HG03045 (cell line): ENCODE results near the gene OSBPL1A.

Source experiments
- ATAC-seq: cut with Tn5 transposase; IDR thresholded peaks from one replicate; pipeline ENCODE4 v1.9.1; 2021; ENCODE audit warnings: mild to moderate bottlenecking, moderate library complexity; ENCODE audit not compliant: unreplicated experiment

The OSBPL1A gene

DNA sequence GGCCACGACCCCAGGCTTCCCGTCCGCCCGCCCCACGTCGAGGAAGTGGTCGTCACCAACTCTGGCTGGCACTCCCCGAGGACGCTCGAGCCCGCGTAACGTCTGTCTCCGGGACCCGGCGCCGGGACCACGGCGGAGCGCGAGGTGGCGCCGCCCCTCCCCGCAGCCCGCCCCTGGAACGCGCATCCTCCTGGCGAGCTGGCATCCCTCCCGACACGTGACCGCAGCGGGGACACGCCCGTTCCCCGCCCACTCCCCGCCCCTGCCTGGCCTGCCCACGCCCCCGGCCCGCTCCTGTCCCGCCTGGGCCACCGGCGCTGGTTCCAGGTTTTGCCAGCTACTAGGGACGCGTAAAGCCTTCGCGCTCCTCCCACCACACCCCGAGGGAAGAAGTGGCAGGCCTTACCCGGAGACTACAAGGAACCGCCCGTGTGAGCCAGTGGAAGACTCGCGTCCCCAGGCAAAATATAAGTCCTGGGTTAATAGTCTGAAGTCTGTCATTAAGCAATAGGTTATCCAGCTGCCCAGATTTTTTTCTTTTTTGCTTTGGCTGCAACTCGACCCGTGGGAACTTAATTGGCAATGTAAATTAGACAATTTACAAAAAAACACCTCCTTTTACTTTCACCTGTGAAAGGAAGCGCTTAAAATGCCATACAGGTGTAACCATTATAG lies at the start of gene OSBPL1A:
TSS of gene OSBPL1A (minus strand) at position 131 of the 675 bp plus-strand sequence. CDS start 20,291 bp downstream, outside the sequence.
- ATAC-seq = peak; percentile 70

DNA sequence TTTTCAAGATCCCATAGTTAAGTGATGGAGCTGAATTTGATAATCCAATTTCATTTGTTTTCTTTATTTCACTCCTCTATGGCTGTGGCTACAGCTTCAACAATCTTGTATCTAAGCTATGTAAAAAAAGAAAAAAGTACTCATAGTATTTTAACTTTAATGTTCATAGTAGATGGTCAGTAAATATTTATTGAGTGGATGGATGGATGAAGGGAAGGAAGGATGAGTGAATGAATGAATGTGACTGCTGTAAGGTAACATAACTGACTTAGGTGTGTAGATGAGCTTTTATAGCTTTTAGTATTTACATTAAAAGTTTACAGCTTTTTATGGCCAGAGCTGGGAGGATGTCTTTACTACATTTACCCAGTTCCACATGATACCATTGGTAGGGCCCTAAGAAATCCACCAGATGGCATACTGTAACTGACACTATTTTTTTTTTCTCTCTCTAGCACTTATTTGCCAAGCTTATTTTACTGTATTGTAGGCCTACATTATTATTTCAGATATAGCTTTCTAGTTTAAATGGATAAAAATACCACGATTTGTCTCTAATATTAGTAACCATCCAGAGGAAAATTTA lies 49.4 kb upstream of the OSBPL1A start:
- no peak for ATAC-seq

DNA sequence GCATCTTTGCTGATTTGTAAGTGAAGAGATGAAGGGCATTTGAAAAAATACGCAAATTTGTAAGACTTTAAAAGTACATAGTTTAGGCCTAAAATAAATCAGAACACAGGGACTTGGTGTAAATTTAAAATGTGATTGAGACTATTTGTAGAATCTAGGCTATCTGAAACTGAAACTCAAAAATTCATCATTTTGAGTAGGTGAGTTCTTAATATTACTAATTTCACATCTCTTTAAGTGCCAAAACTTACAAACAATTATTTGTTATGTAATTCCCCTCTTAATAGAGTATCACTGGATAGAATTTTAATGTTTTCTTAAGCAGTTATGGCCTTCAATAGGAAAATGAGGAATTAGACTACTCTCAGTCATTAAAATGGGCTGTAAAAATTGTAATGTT lies 48.8 kb upstream of the OSBPL1A start:
- ATAC-seq = no peak

DNA sequence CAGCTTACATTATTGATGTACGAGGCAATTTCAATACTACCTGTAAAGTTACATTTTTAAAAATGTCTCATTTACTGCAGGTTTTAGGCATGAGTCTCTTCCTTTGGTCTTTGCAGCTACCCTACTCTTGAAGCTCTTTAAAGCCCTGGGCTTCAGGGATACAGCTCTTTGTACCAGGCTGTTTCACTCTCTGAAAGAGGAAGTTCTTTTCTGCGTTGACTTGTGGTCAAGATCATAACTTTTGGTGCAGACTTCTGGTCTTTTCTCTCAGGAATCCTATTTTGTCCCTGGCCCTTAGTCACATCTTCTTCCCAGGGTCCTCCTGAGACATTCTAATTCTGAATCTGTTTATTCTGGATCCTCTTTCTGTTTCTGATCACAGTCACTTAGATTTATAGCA lies 46.2 kb upstream of the OSBPL1A start:
- peak; percentile 66 for ATAC-seq

DNA sequence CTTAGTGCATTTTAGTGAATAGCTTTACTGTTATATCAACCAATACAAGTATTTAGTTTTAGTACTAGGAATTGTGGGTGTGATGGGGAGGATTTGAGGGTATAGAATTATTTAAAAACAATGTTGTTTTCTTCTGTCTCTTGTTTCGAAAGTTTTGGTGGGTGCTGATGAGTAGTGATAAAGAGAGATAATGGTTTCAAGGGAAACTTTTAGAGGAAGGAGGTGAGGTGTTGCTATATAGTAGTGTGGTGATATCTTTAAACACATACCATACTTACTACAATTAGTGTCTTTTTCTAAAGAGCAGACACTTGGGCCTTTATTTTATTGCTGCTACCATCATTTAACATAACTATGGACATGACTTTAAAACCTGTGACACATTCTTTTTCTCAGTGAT lies 39.3 kb upstream of the OSBPL1A start:
- no peak for ATAC-seq

DNA sequence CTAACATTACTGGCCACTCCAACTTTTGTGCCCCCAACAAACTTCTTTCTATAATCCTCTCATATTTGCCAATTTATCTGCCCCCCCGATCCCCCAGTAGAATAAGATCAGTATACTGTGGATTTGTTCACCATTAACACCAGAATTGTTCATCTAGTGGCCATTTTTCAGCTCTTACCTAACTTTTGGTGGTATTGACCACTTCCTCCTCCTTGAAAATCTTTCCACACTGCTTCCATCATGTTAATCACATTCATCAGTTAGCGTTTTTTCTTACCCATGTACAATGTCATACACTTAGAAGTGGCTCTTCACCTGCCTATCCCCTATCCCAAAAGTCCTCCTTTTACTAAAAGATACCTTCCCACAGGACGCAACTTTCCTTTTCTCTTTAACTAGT lies 35.0 kb upstream of the OSBPL1A start:
- ATAC-seq = no peak

DNA sequence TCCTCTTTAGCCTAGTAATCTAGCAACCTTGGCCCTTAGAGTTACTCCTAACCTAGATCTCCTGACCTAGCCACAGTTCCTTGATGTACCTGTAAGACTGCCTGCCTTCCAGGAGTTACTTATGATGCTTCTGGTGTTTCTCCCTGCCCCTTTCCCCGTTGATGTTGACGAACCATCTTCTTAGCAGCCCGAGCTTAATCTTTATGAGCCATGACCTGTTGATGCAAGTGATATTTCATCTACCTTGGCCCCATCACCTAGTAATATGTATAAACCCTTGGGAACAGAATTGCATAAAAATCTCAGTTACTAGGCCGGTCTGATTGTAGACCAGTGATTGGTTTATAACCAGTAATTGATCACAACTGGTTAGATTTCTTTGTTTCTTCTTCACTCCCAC lies 31.6 kb upstream of the OSBPL1A start:
- no peak for ATAC-seq

DNA sequence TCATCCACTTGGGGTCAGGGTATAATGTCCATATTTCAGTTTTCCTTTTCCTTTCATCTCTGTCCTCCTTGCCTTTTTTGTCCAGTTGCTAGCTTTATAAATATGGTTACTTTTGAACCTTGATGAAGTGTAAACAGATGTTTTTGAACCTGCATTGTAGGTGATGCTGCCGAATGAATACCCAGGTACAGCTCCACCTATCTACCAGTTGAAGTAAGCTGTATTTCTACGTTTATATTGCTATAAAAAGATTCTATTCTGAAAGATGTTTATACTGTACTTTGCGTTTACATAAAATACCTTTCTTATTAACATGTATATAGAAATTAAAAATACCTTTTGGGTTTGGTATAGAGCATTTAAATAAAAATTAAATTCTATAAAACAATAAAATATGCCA lies 31.1 kb upstream of the OSBPL1A start:
- no peak for ATAC-seq

DNA sequence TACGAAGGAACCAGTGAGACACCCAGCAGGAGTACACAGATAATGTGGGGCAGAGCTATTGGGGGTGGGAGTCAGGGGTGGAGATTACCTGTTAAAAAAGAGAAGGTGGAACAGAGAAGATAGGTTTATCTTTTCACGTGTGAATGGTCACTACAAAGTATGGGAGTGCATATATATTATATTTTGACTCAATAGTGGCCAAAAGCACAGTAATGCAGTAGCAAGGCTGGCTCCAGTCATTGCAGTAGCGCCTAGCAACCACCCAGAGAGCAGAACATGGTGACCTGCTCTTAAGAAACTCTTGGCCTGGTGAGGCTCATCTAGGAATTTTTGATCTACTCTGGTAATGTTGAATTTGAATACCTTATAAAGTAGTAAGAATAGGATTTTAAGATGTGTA lies 29.9 kb upstream of the OSBPL1A start:
- no peak for ATAC-seq

DNA sequence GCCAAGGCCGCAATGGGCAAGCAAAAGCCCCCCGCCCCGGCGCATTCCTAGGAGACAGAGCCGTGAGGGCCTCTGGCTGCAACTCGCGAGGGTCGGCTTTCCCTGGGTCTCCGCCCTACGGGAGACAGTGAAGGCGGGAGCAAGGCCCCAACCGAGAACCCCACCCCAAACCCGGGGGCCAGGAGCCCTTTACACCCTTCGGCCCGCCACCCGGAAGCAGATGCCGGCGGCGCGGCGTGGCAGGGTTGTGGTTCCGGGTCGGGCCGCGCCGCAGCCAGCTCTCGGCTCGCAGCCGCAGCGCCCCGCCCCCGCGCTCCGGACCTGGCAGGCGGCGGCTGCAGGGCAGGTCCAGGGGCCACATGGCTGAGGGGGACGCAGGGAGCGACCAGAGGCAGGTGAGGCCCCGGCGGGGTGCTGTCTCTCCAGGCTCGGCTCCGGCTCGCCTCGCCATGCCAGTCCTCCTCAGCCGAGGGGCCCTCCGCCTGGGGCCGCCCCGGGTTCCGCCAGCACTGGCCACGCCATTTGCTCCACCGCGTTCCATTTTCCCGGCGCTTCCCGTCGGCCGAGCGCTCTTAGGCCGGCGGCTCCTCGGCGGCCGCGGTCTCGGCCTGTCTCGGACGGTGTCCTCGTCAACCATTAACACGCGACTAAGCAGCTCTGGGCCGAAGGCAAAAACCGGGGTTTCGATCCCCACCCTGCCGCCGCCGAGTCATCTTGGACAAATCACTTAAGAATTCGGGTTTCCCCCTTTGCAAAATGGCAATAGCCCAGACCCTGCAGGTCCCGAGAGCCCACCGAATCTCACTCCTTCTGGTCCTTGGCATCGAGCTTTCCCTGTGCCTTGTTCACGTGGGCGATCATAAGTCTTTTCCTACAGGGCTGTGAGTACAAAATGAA lies 29.0 kb upstream of the OSBPL1A start, which contains the start of gene IMPACT:
TSS of gene IMPACT (plus strand) at position 273 of the 897 bp plus-strand sequence. CDS start at position 360, 87 bp downstream.
- ATAC-seq = peak; percentile 92

DNA sequence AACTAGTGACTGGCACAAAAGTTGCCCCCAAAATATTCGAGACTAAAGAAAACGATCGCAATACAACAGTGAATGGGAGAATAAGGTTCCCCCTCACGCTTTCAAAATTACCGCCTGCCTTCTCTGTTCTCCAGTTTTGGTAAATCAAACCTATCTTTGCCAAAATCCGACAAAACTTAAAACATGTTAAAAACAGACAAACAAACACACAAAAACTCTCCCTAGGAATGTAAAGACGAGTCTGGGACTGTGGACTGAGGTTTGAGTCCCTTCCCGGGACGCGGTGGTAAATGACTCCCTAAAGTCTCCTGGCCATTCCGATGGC lies 28.4 kb upstream of the OSBPL1A start:
- no peak for ATAC-seq

DNA sequence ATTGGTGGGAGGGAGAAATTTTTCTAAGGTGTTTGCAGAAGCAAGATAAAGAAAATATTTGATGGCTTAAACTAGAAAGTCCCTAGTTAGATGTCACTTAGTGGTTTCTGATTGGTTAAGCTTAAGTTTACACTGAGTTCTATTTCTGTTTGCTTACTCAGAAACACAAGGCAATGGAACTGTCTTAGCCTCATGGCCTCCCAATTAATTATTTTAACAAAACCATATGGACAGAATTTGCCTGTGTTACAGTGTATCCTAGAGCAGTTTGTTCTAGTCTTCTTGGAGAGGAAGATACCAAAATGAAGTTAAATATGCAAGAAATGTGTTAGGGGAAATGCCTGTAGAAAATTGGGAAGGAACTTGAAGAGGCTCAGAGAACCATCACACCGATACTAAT lies 24.2 kb upstream of the OSBPL1A start:
- no peak for ATAC-seq

DNA sequence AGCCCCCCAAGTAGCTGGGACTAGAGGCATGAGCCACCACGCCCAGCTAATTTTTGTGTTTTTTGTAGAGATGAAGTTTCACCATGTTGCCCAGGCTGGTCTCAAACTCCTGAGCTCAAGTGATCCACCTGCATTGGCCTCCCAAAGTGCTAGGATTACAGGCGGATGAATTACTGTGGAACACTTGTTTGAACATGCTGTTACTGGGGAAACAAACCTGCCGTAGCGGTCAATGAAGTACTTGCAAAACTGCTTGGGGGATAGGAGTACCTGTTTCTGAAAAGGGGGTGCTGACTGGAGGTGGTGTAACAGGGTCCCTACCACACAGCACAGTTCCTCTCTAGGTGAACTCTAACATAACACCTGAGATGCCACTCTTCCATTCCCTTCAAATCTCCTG lies 22.9 kb upstream of the OSBPL1A start:
- no peak for ATAC-seq

DNA sequence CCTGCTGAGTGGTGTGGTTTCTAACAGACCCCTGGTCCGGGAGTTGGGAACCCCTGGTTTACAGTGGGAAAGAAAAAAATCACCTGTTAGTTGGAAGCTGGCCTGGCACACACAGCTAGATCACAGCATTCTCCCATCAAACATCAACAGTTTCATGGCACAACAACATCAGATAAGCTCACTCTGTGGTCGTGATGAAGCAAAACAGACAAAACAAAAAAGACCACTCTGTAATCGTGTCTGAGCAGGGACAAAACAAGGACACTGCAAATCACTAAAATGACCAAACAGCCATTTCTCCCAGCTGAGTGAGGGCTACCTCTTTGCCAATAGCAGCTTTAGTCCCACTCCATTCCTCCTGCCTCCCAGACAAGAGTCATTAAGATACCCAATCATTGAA lies 19.9 kb upstream of the OSBPL1A start:
- no peak for ATAC-seq

DNA sequence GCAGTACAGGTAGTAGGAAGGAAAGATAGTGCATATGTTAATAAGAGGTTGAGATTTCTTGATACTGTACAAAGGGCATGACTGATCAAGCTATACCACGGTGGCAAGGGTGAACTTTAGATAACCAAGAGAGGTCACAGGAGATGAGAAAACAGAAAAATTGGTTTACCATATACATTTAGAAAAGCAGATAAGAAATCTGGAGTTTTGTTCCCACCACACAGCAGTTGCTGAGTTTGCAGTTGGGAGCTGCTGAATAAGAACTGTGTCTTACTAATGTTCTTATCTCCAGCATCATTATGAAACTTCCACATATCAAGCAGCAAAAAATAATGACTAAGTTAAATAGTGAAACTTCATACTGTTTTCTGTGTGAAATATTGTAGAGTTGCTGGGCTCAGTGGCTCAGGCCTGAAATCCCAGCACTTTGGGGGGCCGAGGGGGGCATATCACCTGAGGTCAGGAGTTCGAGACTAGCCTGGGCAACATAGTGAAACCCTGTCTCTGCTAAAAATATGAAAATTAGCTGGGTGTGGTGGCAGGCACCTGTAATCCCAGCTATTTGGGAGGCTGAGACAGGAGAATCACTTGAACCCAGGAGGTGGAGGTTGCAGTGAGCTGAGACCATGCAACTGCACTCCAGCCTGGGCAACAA lies 16.9 kb upstream of the OSBPL1A start:
- no peak for ATAC-seq

DNA sequence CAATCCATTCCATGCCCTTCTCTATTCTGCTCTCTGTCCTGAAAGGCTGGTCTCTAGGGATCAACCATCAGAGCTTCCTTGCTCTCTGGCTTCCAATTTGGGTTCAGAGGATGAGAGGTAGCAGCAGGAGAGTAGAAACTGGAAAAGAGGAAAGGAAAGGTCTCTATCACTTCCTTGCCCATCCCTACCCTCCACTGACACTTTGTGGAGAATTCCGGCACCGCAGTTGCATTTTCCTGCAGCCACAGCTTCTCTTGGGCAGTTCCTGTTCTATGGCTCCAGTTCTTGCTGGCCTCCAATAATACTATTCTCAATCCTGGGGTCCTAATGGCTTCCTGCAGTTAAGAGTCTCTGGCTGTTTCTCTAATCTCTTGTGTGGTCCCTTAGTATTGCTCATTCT lies 15.5 kb upstream of the OSBPL1A start:
- ATAC-seq = no peak

DNA sequence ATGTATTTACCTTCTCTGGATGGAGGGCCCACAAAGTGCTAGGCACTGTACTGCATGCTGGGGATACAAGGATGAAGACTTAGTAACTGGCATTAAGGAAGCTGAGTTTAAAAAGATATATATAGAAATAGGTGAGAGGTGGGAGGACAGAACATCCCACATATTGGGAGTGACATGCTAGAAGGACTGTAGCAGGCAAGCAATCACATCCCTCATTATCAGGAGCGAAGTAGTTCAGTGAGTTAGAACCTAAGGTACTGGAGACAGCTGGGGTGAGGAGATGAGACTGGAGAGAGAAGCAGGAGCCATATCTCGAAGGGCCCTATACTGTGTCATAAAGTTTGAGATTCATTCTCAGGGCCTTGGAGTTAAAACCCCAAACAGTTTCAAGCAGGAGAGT lies 10.9 kb upstream of the OSBPL1A start:
- ATAC-seq = no peak

DNA sequence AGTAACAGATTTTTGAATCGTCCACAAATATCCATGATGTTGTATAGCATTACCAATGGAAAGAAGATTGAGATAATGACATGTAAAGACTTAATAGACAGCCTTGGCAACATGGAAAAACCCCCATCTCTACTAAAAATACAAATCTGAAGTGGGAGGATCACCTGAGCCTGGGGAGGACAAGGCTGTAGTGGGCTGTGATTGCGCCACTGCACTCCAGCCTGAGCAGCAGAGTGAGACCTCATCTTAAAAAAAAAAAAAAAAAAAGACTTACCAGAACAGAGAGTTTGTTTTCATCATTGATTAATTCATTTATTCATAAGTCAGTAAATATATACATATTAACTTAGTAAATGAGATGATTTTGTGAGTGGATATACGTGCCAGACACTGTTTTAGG lies 7.0 kb upstream of the OSBPL1A start:
- ATAC-seq = no peak

DNA sequence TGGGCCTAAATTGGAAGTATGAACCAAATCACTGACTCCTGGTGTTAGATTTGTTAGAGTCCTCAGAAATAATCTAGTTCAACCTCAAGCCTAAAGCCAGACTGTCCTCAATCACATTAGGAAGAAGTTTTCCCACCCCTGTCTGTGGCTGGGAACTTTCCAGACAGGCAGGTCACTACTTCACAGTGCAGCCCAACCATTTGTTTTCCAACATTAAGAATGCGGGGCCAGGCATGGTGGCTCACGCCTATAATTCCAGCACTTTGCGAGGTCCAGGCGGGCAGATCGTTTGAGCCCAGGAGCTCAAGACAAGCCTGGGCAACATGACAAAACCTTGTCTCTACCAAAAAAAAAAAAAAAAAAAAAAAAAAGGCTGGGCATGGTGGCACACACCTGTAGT lies 5.5 kb upstream of the OSBPL1A start:
- no peak for ATAC-seq

DNA sequence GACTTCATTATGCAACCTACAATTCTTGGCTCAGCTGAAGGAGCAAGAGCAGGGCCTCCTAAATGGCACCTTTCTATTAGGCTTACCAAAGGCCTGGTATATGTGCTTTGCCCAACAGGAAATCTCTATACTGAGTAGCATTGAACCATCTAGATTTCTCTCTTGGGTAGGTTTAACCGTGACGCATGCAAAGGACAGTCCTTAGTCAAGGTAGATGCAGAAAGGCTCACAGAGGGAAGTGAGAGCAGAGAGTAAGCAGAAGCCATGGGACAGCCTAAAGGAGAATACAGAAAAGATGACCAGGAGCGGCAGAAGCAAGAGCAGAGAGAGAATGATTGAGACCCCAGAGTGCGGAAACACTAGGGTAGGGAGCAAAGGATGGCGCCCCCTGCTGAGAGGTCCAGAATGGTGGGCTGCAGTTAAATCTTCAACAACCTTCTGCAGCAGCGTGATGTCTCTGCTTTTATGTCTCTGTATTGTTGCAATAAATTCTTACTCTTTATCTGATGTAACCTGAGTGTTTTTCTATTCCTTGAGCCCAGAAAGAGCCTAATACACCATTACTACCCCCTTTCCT lies 4.7 kb upstream of the OSBPL1A start:
- ATAC-seq = no peak

DNA sequence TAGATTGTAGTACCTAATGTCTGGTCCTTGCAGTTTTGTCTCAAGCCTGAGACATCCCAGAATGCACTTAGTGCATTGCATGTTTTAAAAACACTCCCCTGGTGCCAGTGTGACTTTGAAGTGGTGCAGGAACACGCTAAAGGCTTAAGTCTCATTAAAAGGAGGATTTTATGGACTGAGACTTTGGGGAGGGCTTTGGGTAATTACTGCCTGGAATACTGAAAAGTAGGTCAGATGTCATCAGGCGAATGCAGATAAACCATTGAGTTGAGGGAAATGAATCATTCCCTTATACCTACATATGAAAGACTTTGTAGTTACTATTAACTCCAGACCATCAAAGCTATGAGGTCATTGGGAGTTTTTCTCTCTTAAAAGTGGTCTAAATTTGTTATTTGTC lies 3.0 kb upstream of the OSBPL1A start:
- no peak for ATAC-seq
